UCSD-AML1 (cell line): ENCODE measurements around the gene CYTH3.
"Not testable (repeated sequence)": the region's sequence is repeated elsewhere in the genome, so short reads cannot be mapped to it uniquely, and the experiment has no call there.

ENCODE experiments used
- DNase-seq: peaks from one replicate; lab custom pipeline; 2025; ENCODE audit not compliant: unreplicated experiment; lab: John Stamatoyannopoulos, UW

The CYTH3 gene

DNA sequence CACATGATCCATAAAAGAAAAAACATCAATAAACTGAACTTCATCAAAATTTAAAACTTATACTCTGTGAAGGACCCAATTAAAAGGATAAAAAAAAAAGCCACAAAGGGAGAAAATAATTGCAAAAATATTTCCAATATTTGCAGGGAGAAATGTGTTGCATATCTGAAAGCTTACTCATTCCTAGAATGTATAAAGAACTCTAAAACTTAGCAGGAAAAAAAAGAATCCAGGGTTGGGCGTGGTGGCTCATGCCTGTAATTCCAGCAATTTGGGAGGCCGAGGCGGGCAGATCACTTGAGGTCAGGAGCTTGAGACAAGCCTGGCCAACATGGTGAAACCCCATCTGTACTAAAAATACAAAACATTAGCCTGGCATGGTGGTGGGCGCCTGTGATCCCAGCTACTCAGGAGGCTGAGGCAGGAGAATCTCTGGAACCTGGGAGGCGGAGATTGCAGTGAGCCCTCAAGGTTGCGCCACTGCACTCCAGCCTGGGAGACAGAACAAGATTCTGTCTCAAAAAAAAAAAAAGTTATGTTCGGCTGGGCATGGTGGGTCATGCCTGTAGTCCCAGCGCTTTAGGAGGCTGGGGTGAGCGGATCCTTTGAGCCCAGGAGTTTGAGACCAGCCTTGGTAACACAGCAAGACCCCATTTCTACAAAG, 11.1 kb upstream of the CYTH3 start:
- DNase-seq: not testable (repeated sequence)

DNA sequence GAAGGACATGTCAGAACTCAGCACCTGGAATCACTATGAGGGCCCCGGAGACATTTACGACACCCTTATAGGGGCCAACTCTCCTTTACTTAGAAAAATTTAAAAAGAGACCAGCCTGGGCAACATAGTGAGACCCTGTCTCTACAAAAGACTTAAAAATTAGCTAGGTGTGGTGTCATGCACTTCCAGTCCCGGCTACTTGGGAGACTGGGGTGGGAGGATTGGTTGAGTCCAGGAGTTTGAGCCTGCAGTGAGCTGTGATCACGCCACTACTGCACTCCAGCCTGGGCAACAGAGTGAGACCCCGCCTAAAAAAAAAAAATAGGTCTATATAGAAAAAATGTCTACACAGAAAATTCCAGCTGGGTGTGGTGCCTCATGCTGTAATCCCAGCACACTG, 7.5 kb upstream of the CYTH3 start:
- DNase-seq: no peak

DNA sequence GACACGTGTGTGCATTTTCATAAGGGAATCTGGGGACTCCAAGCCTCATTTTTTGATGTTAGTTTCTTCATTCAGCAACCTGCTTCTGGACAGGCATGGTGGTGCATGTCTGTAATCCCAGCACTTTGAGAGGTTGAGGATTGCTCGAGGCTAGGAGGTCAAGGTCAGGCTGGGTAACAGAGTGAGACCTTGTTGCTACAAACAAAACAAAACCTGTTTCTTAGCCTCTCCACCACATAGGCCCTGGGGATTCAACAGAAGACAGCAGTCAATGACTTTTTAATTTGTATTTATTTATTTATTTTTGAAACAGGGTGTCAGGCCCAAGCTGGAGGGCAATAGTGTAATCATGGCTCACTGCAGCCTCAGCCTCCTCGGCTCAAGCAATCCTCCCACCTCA, 6.9 kb upstream of the CYTH3 start:
- DNase-seq: no peak

DNA sequence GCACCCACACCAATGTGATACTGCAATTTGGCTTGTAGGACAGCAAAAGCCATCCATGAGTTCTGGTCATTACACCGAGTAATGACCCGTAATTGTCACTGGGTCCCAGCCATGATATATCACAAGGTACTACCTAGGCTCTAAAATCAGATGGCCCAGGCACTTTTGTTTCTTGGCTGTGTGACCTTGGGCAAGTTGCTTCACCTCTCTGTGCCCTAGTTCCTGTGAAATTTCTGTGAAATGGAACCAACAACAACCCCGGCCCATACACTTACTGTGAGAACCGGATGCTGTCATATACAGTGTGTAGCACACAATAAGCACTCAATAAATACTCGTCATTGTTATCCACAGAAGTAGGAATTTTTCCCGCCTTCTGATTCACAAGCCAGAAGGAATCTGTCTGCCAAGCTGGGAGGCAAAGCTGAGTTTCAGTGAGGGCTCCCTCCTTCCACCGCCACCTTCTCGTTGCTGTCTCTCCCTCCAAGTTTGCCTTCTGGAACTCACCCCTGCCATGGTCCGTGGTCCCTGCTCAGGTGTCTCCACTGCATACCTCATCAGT, 6.4 kb upstream of the CYTH3 start:
- no peak for DNase-seq

DNA sequence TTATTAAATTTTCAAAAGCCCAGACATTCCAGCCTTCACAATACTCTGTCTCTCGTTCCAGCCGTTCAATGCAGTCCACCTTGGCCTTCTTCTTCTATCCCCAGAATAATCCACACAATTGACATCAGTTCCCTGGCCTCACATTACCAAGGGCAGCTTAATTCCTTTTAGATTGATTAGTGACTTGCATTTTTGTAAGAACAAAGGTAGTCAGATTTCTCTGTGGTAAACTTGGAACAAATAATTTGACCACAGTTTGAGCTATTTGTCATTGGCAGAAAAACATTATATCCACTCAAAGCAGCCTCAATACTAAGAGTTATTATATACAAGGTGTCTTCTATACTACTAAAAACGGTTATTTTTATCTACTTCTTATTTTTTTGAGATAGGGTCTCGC, 5.1 kb upstream of the CYTH3 start:
- DNase-seq: no peak

DNA sequence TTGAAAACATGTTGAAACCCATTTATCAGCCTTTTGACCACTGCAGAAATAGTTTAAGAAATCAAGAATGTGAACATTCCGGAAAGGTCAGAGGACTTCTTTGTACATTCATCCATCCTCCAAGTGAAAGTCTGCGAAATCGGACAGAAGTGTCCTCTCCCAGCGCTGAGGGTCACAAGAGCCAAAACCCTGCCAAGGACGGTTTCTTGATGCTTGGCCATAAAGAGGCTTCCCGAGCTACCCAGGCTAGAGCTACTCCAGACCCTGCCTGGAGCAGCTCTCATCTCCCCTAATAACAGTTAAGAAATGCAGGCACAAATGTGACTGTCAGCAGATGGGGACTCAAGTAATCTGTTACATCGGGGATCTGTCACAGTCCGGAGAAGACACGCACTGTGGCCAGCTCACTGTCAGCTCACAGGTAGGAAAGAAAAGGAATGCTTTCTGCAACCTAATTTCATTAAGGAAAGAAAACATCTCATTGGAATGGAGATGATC, 4.5 kb upstream of the CYTH3 start:
- no peak for DNase-seq

DNA sequence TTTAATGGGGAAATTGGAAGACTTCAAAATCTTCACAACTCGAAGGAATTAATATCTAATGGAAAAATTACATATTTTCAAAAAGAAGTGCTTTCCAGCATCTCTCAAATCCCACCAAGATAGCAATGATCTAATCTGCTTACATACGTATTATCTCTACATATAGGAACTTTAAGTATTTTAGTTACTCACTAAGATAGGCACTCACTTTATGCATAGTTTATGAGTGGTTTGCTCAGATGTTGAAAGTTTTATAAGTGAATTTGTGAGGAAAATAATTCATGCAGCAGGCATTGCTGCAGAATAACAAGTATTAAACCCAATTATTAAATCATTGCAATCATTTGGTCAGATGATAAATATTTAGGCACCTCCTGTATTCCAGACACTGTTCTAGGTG, 2.3 kb upstream of the CYTH3 start:
- no peak for DNase-seq

DNA sequence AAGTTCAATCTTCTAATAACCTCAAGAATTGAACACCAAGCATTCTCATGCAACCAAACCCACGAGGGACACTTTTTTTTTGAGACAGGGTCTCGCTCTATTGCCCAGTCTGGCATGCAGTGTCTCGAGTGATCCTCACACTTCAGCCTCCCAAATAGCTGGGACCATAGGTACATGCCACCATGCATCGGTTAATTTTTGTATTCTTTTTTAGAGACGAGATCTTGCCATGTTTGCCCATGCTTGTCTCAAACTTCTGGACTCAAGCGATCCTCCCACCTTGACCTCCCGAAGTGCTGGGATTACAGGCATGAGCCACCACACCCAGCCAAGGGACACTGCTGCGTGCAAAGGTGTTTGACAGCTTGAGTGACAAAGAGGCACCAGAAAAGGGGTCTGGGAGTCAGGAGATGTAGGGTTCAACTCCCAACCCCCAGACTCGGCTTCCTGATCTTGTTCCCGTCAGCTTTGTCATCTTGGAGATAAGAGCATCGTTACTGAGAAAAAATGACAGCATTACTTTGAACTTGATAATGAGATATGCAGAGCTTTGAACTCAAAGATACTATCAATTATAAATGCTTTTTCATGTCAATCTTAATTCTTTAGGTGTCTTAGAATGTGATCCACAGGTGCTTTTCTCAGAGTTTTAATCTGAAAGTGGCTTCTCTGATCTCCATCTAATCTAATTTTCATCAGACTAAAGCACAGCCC, 1.6 kb upstream of the CYTH3 start:
- DNase-seq: no peak

DNA sequence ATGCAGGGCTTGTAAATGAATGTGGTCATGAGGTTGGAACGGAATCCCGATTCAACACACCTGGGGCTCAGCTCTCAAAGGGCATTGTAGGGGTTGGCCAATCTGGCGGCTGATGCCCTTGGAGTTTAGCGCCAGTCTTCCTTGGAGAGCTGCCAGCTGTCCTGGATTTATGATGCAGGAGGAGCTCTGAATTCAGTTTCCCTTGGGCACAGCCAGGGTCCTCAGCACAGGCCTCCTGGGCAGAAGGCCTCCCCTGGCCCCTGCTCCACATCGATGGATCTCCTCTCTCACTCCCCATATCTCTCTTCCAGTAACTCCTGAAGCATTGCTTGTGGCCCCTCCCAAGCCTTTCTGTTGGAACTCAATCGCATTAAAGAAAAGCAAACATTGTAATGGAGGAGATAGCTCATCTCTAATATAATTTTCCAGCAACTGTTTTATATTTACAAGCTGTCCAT, 985 bp upstream of the CYTH3 start:
- DNase-seq: no peak

DNA sequence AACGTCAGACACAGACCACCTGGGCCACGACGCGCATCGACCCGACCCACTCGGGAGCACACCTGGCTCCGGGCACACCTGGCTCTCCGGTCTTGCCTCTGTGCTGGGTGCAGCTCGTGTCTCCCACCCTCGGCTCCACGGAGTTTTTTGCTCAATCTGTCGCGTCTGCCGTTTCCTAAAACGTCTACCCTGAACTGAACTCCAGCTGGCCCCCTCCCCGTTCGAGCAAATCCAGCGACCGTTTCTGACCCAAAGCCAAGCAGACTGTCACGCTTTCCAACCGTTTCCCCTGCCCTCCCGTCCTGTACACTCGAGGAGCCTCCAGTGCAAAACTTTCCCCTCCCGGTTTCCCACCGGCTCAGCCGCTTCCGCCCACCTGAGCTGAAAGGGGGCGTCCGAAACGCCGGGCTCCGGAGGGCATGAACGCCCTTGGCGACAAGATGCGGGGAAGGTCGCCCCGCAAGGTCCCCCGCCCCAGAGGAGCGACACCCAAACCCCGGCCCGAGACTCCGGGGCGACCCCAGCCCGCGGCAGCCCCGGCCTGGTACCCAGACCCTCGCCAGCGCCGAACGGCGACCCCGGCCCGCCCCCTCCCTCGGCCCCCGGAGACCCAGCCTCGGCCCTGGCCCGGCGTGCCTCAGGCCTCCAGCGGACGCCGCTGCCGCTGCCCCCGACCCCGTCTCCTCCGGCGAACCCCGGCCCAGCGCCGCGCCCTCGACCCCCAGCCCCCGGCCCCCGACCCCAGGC, 557 bp downstream of the CYTH3 start:
- DNase-seq: no peak

DNA sequence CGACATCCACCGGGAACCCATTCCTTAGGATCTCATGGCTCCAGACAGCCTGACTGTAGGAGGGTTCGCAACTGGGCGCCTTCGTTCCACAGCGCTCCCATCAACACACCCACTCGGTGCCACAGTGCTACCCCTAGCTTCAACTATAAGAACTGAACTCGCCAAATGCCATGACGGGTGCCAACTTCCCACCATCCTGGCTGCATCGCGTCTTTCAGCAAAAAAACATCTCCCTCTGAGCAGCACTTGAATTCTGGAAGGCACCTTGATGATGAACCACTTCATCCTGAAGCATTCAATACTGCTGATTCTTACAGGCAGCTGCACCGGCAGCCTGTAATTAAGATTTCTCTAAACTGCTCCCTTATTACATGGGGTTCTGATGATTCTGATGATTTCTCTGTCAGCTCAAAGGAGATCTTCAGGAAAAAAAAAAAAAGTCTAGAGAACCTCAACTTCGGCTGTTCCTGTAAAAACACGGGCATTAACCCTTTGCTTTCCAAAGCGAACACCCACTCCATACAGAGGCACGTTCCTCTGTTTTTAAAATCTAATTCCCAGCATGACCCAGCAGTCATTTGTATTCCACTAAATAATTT, 1.3 kb downstream of the CYTH3 start:
- no peak for DNase-seq

DNA sequence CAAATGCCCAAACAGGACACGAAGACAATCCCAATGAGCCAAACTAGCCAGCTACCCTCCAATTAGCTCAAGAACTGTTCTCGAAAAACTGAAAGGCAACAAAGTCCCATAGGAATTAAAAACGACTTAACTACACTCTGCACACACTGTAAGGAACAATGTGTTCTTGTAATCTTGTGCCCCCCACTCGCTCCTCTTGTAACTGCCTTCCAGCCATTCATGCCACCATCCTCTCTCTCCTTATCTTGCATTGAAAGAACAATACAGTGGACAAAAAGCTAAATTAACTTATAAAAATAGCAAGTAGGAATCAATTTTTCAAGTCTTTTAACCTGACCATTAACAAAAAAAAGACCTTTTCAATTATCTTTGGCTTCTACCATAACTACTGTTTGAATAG, 2.9 kb downstream of the CYTH3 start:
- DNase-seq: no peak

DNA sequence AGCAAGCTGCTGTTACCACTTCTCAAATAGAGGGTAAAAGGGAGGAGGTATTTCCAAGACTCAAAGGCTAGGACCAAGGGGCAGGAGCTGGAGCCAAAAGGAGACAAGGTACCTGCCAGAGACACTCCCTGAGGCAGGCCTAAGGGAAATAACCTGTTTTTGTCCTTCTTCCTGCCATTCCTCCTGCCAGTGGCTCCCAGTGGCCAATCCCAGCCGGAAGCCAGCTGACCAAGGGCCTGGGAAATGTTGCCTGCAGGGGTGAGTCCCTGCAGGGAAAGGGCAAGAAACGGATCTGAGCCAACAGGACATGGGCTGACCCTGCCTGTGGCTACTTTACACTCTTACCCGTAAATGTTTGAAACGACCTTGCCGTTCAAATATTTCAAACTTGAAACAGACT, 3.5 kb downstream of the CYTH3 start:
- no peak for DNase-seq

DNA sequence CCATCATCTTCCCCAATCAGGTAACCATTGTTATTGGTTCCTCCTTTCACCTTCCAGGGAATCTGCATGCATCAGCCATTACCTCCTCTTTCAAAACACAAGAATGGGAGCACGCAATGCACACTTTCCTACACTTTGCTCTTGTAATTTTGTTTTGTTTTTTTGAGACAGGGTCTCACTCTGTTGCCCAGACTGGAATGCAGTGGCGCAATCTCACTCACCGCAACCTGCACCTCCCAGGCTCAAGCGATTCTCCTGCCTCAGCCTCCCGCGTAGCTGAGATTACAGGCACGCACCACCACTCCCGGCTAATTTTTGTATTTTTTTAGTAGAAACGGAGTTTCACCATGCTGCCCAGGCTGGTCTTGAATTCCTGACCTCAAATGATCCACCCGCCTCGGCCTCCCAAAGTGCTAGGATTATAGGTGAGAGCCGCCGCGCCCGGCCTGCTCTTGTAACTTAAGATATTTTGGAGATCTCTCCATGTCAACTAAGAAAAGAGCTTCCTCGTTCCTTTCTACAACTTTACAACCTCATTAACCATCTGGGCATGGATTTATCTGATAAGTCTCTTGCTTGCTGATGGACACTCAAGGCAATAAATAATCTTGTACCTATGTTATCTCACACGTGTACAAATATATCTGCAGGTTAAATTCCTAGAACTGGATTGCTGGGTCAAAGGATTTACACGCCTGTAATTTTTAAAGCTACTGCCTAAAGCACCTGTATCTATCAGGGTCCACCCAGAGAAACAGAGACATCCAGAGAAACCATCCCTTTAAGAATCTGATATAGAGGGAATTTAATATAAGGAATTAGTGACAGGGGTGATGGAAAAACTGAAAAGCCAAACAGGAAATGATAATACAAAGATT, 4.2 kb downstream of the CYTH3 start:
- no peak for DNase-seq

DNA sequence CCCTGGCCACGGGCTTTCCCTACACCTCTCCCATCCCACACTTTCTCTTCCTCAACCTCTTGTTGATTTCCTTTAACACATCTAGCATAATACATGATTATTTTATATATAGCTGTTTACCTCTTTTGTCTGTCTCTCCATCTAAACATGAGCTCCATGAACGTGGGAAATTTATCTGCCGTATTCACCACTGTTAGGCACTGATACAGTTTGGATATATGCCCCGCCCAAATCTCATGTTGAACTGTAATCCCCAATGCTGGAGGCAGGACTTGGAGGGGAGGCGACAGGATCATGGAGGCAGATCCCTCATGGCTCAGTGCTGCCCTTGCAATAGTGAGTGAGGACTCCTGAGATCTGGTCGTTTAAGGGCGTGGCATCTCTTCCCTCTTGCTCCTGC, 5.7 kb downstream of the CYTH3 start:
- no peak for DNase-seq

DNA sequence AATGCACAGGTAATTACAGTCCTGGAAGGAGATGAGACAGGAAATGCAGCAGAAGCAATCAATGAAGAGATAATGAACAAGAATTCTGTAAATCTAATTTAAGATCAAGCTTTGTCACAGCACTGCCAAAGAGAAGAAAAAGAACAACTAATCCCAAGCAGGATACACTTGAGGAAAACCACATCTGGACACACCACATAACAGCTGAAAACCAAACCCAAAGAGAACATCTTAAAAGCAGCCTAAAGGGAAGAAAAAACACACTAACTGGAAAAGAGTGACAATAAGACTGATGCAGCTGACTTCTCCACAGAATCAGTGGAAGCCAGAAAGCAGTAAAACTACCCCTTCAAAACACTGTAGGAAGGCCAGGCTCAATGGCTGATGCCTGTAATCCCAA, 10.2 kb downstream of the CYTH3 start:
- no peak for DNase-seq

DNA sequence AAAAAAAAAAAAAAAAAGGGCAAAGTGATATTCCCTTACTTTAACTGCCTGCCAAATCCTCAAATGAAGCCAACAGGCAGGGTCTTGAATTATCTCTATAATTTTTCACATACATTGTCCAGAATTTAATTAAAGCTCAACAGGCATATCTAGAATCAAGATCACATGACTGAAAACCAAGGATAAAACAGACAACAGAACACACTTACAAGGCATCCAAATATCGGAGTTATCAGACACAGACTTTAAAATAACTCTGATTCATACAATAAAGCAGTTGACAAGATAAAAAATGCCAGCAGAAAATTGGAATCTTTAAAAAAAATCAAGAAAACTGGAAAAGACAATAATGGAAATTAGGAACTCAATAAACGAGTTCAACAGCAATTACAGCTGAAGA, 10.7 kb downstream of the CYTH3 start:
- DNase-seq: no peak

DNA sequence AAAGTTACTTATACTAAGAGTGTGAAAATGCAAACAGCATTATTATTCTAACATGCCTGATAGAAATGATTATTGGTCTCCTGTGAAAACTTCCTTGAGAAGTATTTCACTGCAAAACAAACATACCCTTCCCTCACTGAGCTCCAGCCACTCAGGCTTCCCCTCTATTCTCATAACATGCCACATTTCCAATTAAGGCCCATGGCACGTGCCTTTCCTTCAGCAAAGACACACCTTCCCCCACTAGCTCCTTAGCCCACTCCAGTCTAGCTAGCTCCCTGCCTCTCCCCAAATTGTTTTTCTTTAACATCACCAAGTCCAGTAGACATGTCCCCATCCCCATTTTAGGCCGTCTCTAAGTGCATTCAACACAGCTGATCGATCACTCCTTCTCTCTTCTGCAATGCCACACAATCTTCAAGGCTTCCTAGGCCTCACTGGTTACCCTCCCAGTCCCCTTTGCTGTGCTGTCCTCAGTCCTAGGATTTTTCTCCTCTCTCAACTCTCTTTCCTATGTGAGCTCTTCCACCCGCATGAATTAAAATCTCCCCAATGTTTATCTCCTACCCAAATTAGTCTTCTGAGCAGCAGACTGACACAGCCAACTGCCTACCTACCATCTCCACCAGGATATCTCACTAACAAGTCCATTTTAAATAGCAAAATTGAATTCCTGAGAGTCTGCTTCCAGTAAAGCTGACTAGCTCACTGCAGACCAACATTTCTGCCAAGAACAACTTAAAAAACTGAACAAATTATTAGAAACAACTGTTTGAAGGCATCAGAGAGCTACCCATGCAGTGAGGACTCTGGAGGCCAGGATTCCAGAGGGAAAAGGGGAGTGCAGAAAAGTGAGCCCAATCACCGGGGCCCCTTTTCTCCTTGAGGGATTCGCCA, 11.9 kb downstream of the CYTH3 start:
- no peak for DNase-seq

DNA sequence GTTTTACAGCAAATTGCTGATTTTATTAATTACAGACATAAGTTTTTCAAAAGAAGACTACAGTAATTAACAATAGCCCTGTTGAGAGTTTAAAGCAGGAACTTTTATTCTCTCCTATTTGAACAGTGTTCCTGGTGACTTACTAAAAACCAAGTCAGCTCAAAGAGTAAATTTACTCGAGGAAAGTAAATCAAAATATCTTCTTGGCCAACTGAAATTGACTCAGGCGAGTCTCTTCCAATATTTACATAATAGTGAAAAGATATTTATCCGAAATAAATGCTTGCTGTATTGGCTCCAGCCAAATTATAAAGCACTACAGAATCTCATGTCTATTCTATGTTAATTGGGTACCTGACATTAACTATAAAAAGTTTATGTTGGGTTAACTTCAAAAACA, 13.2 kb downstream of the CYTH3 start:
- no peak for DNase-seq
